HL-60 (cell line): ENCODE results near the gene GLRX3.
A peak's percentile ranks its signal among the peaks of the same experiment; 100 is the strongest.

Source experiments
- DNase-seq, 2 experiments: peaks; one replicate each; pipeline ENCODE4 v3.0.0-alpha.2; 2010 to 2020; ENCODE audit warnings: low read depth in 1 of 2, low spot score in 1 of 2
- H3K27ac ChIP-seq: fragments of 250-450 bp; sonication (Bioruptor Pico); replicated peaks from 2 replicates; pipeline ENCODE4 v1.5.1; 2020; ENCODE audit warnings: mild to moderate bottlenecking, moderate library complexity
- H3K27me3 ChIP-seq: fragments of 250-450 bp; sonication (Bioruptor Pico); 2 replicates; pipeline ENCODE4 v1.5.1; 2021; ENCODE audit warnings: mild to moderate bottlenecking, moderate library complexity; ENCODE audit not compliant: insufficient read depth, poor library complexity, severe bottlenecking
- H3K4me3 ChIP-seq: replicated peaks from 2 replicates; pipeline ENCODE4 v1.5.1; 2011; ENCODE audit warnings: mild to moderate bottlenecking, control low read depth, low read length; ENCODE audit not compliant: insufficient read depth
- CTCF ChIP-seq: IDR thresholded peaks from one replicate; pipeline ENCODE4 v1.5.1; 2011; ENCODE audit warnings: low read length, control low read depth, inconsistent platforms; ENCODE audit not compliant: insufficient read depth
- GABPA ChIP-seq: IDR thresholded peaks from 2 replicates; pipeline ENCODE4 v1.6.1; 2012; ENCODE audit warnings: low read depth
- POLR2AphosphoS5 ChIP-seq: IDR thresholded peaks from 2 replicates; pipeline ENCODE4 v1.6.1; 2012; ENCODE audit warnings: low read depth
- SPI1 ChIP-seq: IDR thresholded peaks from 2 replicates; pipeline ENCODE4 v1.6.1; 2012; ENCODE audit warnings: low read depth, mild to moderate bottlenecking, borderline replicate concordance
- TF ChIP-seq, protein P1 (sequence below): IDR thresholded peaks from 2 replicates; pipeline ENCODE4 v1.6.1; 2012; ENCODE audit warnings: low read depth; ENCODE audit not compliant: insufficient replicate concordance

The GLRX3 gene

DNA sequence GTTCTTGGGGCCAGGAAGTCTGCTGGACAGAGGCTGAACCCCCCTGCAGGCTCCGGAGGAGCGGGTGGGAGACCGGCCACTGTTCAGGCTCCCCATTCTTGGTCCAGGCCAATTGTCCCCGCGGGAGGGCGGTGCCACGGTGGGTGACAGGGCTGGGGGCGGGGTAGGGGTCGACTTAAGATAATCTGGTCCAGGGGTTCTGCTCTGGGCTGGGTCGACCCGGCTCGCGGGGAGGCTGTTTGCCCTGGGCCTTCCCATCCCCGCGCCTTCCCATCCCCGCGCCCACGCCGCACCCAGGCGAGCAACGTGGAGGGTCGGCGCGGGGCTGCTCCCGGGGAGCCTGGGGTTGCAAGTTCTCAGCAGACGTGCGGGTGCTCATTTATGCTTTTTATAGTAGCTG lies 7.3 kb upstream of the GLRX3 start:
- no peaks in the 10 kb centered on the region for H3K27me3 ChIP-seq
- TF ChIP-seq POLR2AphosphoS5, result no peak
- no peak for TF ChIP-seq GABPA
- TF ChIP-seq, protein P1, sequence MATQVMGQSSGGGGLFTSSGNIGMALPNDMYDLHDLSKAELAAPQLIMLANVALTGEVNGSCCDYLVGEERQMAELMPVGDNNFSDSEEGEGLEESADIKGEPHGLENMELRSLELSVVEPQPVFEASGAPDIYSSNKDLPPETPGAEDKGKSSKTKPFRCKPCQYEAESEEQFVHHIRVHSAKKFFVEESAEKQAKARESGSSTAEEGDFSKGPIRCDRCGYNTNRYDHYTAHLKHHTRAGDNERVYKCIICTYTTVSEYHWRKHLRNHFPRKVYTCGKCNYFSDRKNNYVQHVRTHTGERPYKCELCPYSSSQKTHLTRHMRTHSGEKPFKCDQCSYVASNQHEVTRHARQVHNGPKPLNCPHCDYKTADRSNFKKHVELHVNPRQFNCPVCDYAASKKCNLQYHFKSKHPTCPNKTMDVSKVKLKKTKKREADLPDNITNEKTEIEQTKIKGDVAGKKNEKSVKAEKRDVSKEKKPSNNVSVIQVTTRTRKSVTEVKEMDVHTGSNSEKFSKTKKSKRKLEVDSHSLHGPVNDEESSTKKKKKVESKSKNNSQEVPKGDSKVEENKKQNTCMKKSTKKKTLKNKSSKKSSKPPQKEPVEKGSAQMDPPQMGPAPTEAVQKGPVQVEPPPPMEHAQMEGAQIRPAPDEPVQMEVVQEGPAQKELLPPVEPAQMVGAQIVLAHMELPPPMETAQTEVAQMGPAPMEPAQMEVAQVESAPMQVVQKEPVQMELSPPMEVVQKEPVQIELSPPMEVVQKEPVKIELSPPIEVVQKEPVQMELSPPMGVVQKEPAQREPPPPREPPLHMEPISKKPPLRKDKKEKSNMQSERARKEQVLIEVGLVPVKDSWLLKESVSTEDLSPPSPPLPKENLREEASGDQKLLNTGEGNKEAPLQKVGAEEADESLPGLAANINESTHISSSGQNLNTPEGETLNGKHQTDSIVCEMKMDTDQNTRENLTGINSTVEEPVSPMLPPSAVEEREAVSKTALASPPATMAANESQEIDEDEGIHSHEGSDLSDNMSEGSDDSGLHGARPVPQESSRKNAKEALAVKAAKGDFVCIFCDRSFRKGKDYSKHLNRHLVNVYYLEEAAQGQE, result no peak
- no peak for TF ChIP-seq CTCF
- TF ChIP-seq SPI1, result no peak
- no peak for DNase-seq
- no peak overlapping the region for H3K27ac ChIP-seq
- H3K4me3 ChIP-seq, result no peak overlapping the region

- Histone ChIP-seq H3K27ac (peak overlapping the region; percentile 75), H3K27me3 (no peaks in the 10 kb centered on the region), H3K4me3 (peak overlapping the region; percentile 86)
- TF ChIP-seq CTCF (no peak), POLR2AphosphoS5 (no peak), GABPA (no peak), SPI1 (no peak)
- TF ChIP-seq, protein P1, result no peak
- DNase-seq, result no peak
Measured at GRCh38 chr10:130135676-130136225, 440 bp upstream of the GLRX3 start.

DNA sequence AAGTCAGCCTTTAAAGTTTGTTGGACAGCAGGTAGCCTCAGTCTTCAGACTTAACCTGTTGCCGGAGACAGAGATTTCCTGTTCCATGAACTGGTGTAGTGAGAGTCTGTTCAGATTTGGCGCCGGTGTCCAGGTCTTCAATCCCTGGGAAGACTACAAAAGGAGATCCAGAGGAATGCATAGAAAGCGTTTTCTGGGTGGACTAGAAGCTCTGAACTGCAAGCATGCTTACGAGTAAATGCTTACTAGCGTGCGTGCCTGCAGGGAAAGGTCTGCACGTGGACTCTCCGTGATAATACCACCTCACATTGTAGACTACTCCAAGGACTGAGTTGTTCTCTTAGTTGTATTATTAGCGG lies 878 bp downstream of the GLRX3 start:
- TF ChIP-seq CTCF, result no peak
- TF ChIP-seq SPI1, result no peak
- no peak for TF ChIP-seq GABPA
- TF ChIP-seq POLR2AphosphoS5, result no peak
- TF ChIP-seq, protein P1, result no peak
- peak; percentile 7 to 20 for DNase-seq
- Histone ChIP-seq H3K27ac (peak overlapping the region; percentile 70), H3K27me3 (no peaks in the 10 kb centered on the region), H3K4me3 (peak overlapping the region; percentile 86)
